Brain microvascular endothelial cell (primary cell): ENCODE results near the gene IPPK.

ENCODE experiments used
- DNase-seq: peaks from one replicate; pipeline ENCODE4 v3.0.0-alpha.2; 2020
- H3K27ac ChIP-seq: fragments of 250-450 bp; sonication (Bioruptor Pico); 2 replicates; pipeline ENCODE4 v1.5.1; 2020; ENCODE audit warnings: mild to moderate bottlenecking, moderate library complexity
- H3K27me3 ChIP-seq: fragments of 250-450 bp; sonication (Bioruptor Pico); replicated peaks from 2 replicates; pipeline ENCODE4 v1.5.1; 2020; ENCODE audit warnings: mild to moderate bottlenecking
- H3K36me3 ChIP-seq: fragments of 250-450 bp; sonication (Bioruptor Pico); replicated peaks from 2 replicates; pipeline ENCODE4 v1.5.1; 2020; ENCODE audit warnings: mild to moderate bottlenecking
- H3K4me3 ChIP-seq: 2 replicates; pipeline ENCODE4 v1.5.1; 2011; ENCODE audit warnings: low read depth, mild to moderate bottlenecking, control low read depth, low read length, moderate library complexity
- in situ Hi-C: cut with HindIII; loops from 2 replicates; pipeline ENCODE4 v1.10.0; 2017; ENCODE audit warnings: low sequenced_read_pairs, low pct_ligation_motif_present
- TF ChIP-seq, protein P1 (sequence below): IDR thresholded peaks from 2 replicates; pipeline ENCODE4 v1.5.1; 2011; ENCODE audit warnings: low read depth, mild to moderate bottlenecking, moderate library complexity, low read length, control low read depth, inconsistent platforms; ENCODE audit errors: missing control alignments

The IPPK gene

DNA sequence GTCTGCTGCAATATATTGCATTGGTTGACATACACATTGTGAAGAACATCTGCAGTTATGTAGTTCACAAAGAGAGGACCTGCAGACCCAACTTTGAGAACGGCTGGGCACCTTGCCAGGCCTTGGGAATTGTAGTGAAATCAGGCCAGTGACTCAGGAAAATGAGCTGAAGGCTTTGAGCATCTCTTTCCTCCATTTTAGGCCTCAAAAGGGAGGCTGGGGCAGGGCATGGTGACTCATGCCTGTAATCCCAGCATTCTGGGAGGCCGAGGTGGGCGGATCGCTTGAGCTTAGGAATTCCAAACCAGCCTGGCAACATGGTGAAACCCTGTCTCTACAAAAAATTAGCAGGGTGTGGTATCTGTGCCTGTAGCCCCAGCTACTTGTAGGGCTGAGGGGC lies 1.4 kb upstream of the IPPK start:
- Histone ChIP-seq H3K4me3 (peak overlapping the region; percentile 91), H3K36me3 (peaks cover 7% of the 10 kb centered on the region), H3K27ac (peak overlapping the region; percentile 97), H3K27me3 (no peaks in the 10 kb centered on the region)
- in situ Hi-C loops, result no loop called here
- TF ChIP-seq, protein P1, sequence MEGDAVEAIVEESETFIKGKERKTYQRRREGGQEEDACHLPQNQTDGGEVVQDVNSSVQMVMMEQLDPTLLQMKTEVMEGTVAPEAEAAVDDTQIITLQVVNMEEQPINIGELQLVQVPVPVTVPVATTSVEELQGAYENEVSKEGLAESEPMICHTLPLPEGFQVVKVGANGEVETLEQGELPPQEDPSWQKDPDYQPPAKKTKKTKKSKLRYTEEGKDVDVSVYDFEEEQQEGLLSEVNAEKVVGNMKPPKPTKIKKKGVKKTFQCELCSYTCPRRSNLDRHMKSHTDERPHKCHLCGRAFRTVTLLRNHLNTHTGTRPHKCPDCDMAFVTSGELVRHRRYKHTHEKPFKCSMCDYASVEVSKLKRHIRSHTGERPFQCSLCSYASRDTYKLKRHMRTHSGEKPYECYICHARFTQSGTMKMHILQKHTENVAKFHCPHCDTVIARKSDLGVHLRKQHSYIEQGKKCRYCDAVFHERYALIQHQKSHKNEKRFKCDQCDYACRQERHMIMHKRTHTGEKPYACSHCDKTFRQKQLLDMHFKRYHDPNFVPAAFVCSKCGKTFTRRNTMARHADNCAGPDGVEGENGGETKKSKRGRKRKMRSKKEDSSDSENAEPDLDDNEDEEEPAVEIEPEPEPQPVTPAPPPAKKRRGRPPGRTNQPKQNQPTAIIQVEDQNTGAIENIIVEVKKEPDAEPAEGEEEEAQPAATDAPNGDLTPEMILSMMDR, result no peak
- peak; percentile 81 for DNase-seq

DNA sequence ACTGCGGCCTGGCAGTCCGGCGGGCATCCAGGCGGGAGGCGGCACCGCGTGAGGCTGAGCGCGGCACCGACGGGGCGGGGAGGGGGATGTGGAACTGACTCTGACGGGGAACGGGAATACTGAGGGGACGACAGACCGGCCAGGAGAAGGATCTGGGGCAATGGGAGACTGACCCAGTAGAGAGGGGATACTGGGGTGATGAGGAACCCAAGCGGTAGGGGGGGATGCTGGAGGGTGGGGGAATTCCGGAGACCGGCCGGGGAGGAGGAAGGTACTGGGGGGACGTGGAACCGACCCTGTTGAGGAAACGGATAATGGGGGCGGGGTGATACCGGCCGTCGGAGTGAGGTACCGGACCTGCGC lies 423 bp downstream of the IPPK start:
- peak overlapping the region; percentile 91 for H3K4me3 ChIP-seq
- no peaks in the 10 kb centered on the region for H3K27me3 ChIP-seq
- TF ChIP-seq, protein P1, result no peak
- H3K36me3 ChIP-seq, result peaks cover 7% of the 10 kb centered on the region
- in situ Hi-C loops, result no loop called here
- DNase-seq, result no peak
- peak overlapping the region; percentile 97 for H3K27ac ChIP-seq

DNA sequence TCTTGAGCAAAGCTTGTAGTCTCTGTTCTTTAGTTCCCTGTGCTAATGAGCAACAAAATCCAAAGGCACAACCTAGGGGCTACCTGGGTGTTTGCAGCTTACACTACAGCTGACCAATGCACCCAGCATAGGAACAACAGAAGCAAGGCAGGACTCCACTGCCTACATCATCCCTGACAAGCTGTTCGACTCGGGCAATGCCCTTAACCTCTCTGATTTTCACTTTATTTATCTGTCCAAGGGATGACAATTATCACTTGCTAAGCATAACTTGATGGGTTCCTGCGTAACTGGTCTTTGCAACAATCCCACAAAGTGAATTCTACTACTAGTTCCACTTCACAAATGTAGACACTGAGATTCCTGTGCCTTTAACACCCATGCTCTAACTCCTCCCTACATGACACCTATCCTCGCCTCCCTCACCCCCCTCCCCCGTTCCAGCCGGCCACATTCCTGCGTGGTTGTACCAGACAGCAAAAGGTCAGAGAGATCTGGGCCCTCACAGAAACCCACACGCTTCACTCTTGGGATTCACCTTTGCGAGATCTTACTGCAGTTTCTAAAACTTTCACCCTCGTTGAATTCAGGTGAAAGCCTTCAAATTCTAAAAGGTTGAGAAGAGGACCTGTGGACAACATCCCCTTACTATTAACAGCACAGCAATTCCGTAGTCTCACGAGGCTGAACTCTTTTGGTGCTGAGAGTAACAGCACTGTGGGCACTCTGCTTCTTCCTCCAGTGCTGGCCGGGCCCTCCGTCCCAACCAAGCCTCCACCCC lies 995 bp downstream of the IPPK start:
- DNase-seq, result peak; percentile 73
- peak overlapping the region; percentile 91 for H3K4me3 ChIP-seq
- no peaks in the 10 kb centered on the region for H3K27me3 ChIP-seq
- in situ Hi-C loops, result no loop called here
- TF ChIP-seq, protein P1, result no peak
- peak overlapping the region; percentile 97 for H3K27ac ChIP-seq
- peaks cover 7% of the 10 kb centered on the region for H3K36me3 ChIP-seq

DNA sequence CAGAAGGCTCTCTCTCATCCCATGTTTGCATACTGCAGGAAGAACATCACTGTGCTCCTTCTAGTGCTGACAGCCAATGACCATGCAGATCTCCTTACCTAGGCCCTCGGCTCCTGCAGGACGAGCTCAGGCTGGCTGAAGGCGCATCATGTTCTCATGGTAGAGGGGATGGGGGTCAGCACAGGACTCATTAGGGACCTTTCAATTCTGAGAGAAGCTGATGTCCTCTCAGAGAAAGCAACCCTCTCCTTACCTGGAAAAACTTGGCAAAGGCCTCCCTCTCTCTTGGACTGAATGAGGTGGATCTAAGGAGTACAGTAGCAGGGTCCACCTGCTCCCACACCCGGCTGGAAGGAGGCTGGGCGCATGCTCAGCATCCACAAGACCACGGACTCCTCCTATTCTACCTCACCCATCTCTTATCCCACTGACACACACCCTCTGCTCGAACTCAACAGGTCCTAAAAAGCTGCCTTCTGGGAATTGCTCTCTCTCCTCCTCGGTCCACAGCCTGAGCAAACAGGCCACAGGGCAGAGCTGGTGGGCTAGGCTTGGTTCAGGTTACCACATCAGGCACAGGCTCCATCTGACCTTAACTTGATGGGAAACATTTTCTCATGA lies 2.9 kb downstream of the IPPK start:
- Histone ChIP-seq H3K36me3 (peaks cover 10% of the 10 kb centered on the region), H3K4me3 (no peak overlapping the region), H3K27ac (no peak overlapping the region), H3K27me3 (no peaks in the 10 kb centered on the region)
- no peak for DNase-seq
- TF ChIP-seq, protein P1, result no peak
- in situ Hi-C loops, result no loop called here

DNA sequence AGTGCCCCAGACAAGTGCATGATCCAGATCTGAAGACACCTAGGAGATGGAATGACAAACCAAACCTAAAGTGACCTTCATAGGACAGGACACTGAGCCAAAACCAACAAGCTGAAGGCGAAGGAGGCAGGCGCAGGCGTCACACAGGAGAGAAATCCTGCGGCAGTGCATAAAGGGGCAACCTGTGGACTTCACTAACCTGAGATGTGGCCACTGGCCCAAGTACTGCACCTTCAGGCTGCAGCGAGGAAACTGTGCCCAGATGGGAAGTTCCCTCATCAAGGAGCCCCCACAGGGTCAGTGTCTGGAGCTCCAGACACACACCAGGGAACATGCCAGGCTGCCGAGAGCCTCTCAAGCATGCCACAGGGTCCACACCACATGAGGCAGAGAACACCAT lies 3.7 kb downstream of the IPPK start:
- no peak for DNase-seq
- peaks cover 10% of the 10 kb centered on the region for H3K36me3 ChIP-seq
- H3K27ac ChIP-seq, result no peak overlapping the region
- no peak overlapping the region for H3K4me3 ChIP-seq
- in situ Hi-C loops, result no loop called here
- TF ChIP-seq, protein P1, result no peak
- no peaks in the 10 kb centered on the region for H3K27me3 ChIP-seq
